HepG2 (cell line): Measurements from ENCODE around the gene GP1BA. TPM values are rescaled to one million over a fixed set of nuclear protein-coding genes. Genes with fewer than 3 reads are reported as not detected.

Experiments used
- JDP2 ChIP-seq: sonication (generic); formaldehyde crosslinking; IDR thresholded peaks from 2 replicates; pipeline ENCODE4 v1.8.1; 2022; ENCODE audit warnings: missing genetic modification reagents, borderline replicate concordance
- PATZ1 ChIP-seq: sonication (generic); formaldehyde crosslinking; IDR thresholded peaks from 2 replicates; pipeline ENCODE4 v1.4.0; 2020; ENCODE audit warnings: missing genetic modification reagents
- RELA ChIP-seq: sonication (generic); formaldehyde crosslinking; IDR thresholded peaks from 2 replicates; pipeline ENCODE4 v1.4.0; 2020; ENCODE audit warnings: missing genetic modification reagents
- SOX13 ChIP-seq, 3 experiments: fragments of 450-650 bp in 1 of 3; sonication (generic) in 1 of 3; formaldehyde crosslinking in 1 of 3; IDR thresholded peaks in 2 of 3; conservative IDR thresholded peaks in 1 of 3; 2 replicates each; pipeline versions ENCODE4 v1.5.0 to v1.6.1; 2016 to 2020; ENCODE audit warnings: antibody characterized with exemption in 1 of 3, mild to moderate bottlenecking in 1 of 3, missing compliant biosample characterization in 1 of 3, missing genetic modification reagents in 1 of 3, moderate library complexity in 1 of 3
- SRSF9 ChIP-seq: fragments of 200-400 bp; formaldehyde crosslinking; IDR thresholded peaks from 2 replicates; pipeline ENCODE4 v1.6.1; 2018; ENCODE audit warnings: borderline replicate concordance, mild to moderate bottlenecking, low read depth, low read length; ENCODE audit not compliant: insufficient read depth, poor library complexity, severe bottlenecking
- TOE1 ChIP-seq: sonication (generic); formaldehyde crosslinking; IDR thresholded peaks from 2 replicates; pipeline ENCODE4 v1.4.0; 2020; ENCODE audit warnings: mild to moderate bottlenecking, missing genetic modification reagents
- XRCC5 ChIP-seq: fragments of 200-400 bp; formaldehyde crosslinking; optimal IDR thresholded peaks from 2 replicates; pipeline ENCODE3; 2017; ENCODE audit warnings: mild to moderate bottlenecking, low read length
- ZBED4 ChIP-seq: sonication (generic); formaldehyde crosslinking; IDR thresholded peaks from 2 replicates; pipeline ENCODE4 v1.4.0; 2020; ENCODE audit warnings: missing genetic modification reagents, borderline replicate concordance
- ZBTB43 ChIP-seq: sonication (generic); formaldehyde crosslinking; conservative IDR thresholded peaks from 2 replicates; pipeline ENCODE4 v1.4.0; 2020; ENCODE audit warnings: missing genetic modification reagents
- ZC3H4 ChIP-seq: sonication (generic); formaldehyde crosslinking; IDR thresholded peaks from 2 replicates; pipeline ENCODE4 v1.4.0; 2020; ENCODE audit warnings: missing genetic modification reagents, borderline replicate concordance
- ZFP36 ChIP-seq: fragments of 150-350 bp; IDR thresholded peaks from 2 replicates; pipeline ENCODE4 v1.6.1; 2018; ENCODE audit warnings: borderline replicate concordance, low read length, low read depth; ENCODE audit not compliant: partially characterized antibody
- ZMAT5 ChIP-seq: sonication (generic); formaldehyde crosslinking; IDR thresholded peaks from 2 replicates; pipeline ENCODE4 v1.5.0; 2020; ENCODE audit warnings: mild to moderate bottlenecking, low read depth, missing genetic modification reagents, borderline replicate concordance
- ZNF367 ChIP-seq: sonication (generic); formaldehyde crosslinking; IDR thresholded peaks from 2 replicates; pipeline ENCODE4 v1.4.0; 2020; ENCODE audit warnings: missing genetic modification reagents, borderline replicate concordance
- ZNF503 ChIP-seq: sonication (generic); formaldehyde crosslinking; IDR thresholded peaks from 2 replicates; pipeline ENCODE4 v1.4.0; 2020; ENCODE audit warnings: missing genetic modification reagents
- ZNF530 ChIP-seq: sonication (generic); formaldehyde crosslinking; IDR thresholded peaks from 2 replicates; pipeline ENCODE4 v1.5.0; 2020; ENCODE audit warnings: low read depth, mild to moderate bottlenecking, missing genetic modification reagents
- ZNF691 ChIP-seq: sonication (generic); formaldehyde crosslinking; IDR thresholded peaks from 2 replicates; pipeline ENCODE4 v1.4.0; 2020; ENCODE audit warnings: missing genetic modification reagents, low read depth, mild to moderate bottlenecking, borderline replicate concordance
- polyA plus RNA-seq, 8 experiments: library from polyadenylated mRNA; depleted of rRNA in 3 of 8; stranded (reverse) in 7 of 8; unstranded in 1 of 8; fragments of >200 nt; fragmentation: Illumina TruSeq in 4 of 8; extraction: Trizol in 4 of 8; gene quantifications; 2 replicates each; pipeline versions ENCODE4 v1.2.1 to v1.2.3, GENCODE V29; 2011 to 2016; ENCODE audit warnings: low read depth in 4 of 8, missing spikeins in 1 of 8, mixed read lengths in 1 of 8; ENCODE audit not compliant: insufficient read depth in 1 of 8
- total RNA-seq, 5 experiments: library from RNA; depleted of rRNA; stranded (reverse); fragments of >200 nt; fragmentation: Illumina TruSeq; extraction: Trizol; gene quantifications; 2 replicates each; pipeline ENCODE4 v1.2.3, GENCODE V29; 2016; ENCODE audit warnings: low read depth in 1 of 5

Gene GP1BA
- total and polyA plus RNA-seq, 2 of the 13 experiments (the other 11 are each of a cell fraction or from before 2014, with no cell fraction given) = not detected

GRCh38 chr17:4945176-4945943 lies 13.3 kb downstream of the GP1BA start (continued):
- TF ChIP-seq ZBED4 = no peak
- TF ChIP-seq ZNF530 (CRISPR knock-in tag) = no peak
- no peak for TF ChIP-seq ZNF691 (CRISPR knock-in tag)
- TF ChIP-seq SRSF9 = no peak
- no peak for TF ChIP-seq ZNF503
- 0 out of 2 replicates have a peak, but pooled peaks have one; percentile 49 for TF ChIP-seq ZC3H4 (CRISPR knock-in tag)
- TF ChIP-seq RELA (CRISPR knock-in tag) = no peak
- TF ChIP-seq ZBTB43 (CRISPR knock-in tag) = no peak
- no peak for TF ChIP-seq SOX13 (IDR thresholded peaks at IDR 0.05)
- TF ChIP-seq SOX13 (CRISPR knock-in tag; conservative IDR thresholded peaks at IDR 0.05 in 1 of 2, IDR thresholded peaks at IDR 0.05 in 1 of 2) = no peak
- TF ChIP-seq JDP2 (CRISPR knock-in tag) = no peak
- peak; percentile 40 for TF ChIP-seq PATZ1
- no peak for TF ChIP-seq ZNF367 (CRISPR knock-in tag)
- no peak for TF ChIP-seq XRCC5
- no peak for TF ChIP-seq ZFP36
- TF ChIP-seq TOE1 (CRISPR knock-in tag) = no peak
- no peak for TF ChIP-seq ZMAT5 (CRISPR knock-in tag)
